Brain microvascular endothelial cell (primary cell): ENCODE data around the gene TXNDC17.

Experiments used
- DNase-seq: peaks from one replicate; pipeline ENCODE4 v3.0.0-alpha.2; 2020
- H3K27ac ChIP-seq: fragments of 250-450 bp; sonication (Bioruptor Pico); 2 replicates; pipeline ENCODE4 v1.5.1; 2020; ENCODE audit warnings: mild to moderate bottlenecking, moderate library complexity
- H3K27me3 ChIP-seq: fragments of 250-450 bp; sonication (Bioruptor Pico); replicated peaks from 2 replicates; pipeline ENCODE4 v1.5.1; 2020; ENCODE audit warnings: mild to moderate bottlenecking
- H3K36me3 ChIP-seq: fragments of 250-450 bp; sonication (Bioruptor Pico); replicated peaks from 2 replicates; pipeline ENCODE4 v1.5.1; 2020; ENCODE audit warnings: mild to moderate bottlenecking
- H3K4me3 ChIP-seq: 2 replicates; pipeline ENCODE4 v1.5.1; 2011; ENCODE audit warnings: low read depth, mild to moderate bottlenecking, control low read depth, low read length, moderate library complexity
- in situ Hi-C: cut with HindIII; loops from 2 replicates; pipeline ENCODE4 v1.10.0; 2017; ENCODE audit warnings: low sequenced_read_pairs, low pct_ligation_motif_present
- TF ChIP-seq, protein P1 (sequence below): IDR thresholded peaks from 2 replicates; pipeline ENCODE4 v1.5.1; 2011; ENCODE audit warnings: low read depth, mild to moderate bottlenecking, moderate library complexity, low read length, control low read depth, inconsistent platforms; ENCODE audit errors: missing control alignments

The TXNDC17 gene

DNA sequence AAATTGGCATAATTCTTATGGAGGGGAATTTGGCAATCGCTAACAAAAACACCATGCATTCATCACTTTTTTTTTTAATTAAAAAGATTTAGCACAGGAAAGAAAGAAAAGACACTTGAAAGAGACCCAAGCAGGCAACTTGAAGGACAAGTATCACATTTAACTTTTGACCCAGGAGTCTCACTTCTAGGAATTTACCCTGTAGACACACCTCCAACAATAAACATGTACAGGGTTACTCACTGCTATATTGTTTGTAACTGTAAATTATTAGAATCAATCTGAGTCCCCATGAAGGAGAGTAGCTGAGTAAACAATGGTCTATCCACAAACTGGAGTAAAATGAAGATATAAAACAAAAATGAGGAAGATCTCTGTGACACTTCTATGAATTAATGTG lies 10.5 kb upstream of the TXNDC17 start:
- in situ Hi-C loops, result no loop called here
- DNase-seq, result no peak
- peaks cover 31% of the 10 kb centered on the region for H3K36me3 ChIP-seq
- no peaks in the 10 kb centered on the region for H3K27me3 ChIP-seq
- H3K4me3 ChIP-seq, result no peak overlapping the region
- H3K27ac ChIP-seq, result no peak overlapping the region
- TF ChIP-seq, protein P1, sequence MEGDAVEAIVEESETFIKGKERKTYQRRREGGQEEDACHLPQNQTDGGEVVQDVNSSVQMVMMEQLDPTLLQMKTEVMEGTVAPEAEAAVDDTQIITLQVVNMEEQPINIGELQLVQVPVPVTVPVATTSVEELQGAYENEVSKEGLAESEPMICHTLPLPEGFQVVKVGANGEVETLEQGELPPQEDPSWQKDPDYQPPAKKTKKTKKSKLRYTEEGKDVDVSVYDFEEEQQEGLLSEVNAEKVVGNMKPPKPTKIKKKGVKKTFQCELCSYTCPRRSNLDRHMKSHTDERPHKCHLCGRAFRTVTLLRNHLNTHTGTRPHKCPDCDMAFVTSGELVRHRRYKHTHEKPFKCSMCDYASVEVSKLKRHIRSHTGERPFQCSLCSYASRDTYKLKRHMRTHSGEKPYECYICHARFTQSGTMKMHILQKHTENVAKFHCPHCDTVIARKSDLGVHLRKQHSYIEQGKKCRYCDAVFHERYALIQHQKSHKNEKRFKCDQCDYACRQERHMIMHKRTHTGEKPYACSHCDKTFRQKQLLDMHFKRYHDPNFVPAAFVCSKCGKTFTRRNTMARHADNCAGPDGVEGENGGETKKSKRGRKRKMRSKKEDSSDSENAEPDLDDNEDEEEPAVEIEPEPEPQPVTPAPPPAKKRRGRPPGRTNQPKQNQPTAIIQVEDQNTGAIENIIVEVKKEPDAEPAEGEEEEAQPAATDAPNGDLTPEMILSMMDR, result no peak

DNA sequence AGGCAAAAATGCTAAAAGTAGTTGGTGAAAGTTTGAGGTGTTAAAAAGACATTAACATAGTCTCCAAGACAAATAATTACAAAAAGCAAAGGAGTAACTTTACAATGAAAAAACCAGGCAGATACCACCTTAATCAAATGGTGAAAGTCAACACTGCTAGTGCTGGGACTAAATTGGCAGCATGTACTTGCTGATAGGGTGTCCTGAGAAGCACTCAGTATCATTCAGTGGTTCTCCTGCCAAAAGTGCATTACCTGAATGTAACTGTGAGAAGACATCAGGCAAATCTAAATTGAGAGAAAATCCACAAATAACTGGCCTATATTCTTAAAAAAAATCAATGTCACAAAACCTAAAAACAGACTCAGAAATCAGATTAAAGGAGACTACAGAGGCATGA lies 8.3 kb upstream of the TXNDC17 start:
- TF ChIP-seq, protein P1, result no peak
- DNase-seq, result no peak
- Histone ChIP-seq H3K4me3 (no peak overlapping the region), H3K36me3 (peaks cover 31% of the 10 kb centered on the region), H3K27me3 (no peaks in the 10 kb centered on the region), H3K27ac (no peak overlapping the region)
- in situ Hi-C loops, result no loop called here

DNA sequence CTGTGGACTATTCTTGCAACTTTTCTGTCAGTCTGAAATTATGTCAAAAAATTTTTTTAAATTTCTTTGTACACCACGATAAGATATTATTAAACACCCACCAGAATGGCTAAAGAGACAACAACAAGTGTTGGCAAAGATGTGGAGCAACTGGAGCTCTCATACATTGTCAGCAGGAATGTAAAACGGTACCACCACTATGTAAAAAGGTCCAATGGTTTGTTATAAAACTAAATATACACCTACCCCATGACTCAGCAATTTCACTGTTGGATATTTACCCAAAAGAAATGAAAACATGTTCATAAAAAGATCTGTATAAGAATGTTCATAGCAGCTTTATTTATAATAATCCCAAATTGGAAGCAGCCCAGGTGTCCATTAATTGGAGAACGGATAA lies 7.6 kb upstream of the TXNDC17 start:
- peaks cover 29% of the 10 kb centered on the region for H3K36me3 ChIP-seq
- H3K4me3 ChIP-seq, result no peak overlapping the region
- no peak for DNase-seq
- no peaks in the 10 kb centered on the region for H3K27me3 ChIP-seq
- TF ChIP-seq, protein P1, result no peak
- no peak overlapping the region for H3K27ac ChIP-seq
- in situ Hi-C loops, result no loop called here

DNA sequence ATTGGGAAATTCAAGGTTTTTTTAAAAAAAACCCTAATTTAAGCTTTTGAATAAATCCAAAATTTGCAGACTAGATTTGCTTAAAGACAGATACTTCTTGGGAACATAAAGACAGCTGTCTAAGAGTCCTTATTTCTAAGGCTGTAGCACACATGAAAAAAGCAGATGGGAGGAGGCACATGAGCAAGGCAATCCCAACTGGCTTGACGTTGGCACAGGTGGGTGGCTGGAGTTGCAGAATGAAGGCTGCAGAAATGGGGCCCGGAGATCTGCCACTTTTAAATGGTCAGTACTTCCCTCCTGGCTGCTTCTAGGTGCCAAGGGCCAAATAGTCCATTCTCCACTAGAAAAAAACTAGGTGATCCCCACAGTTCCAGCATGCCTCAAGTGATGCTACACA lies 4.8 kb upstream of the TXNDC17 start:
- TF ChIP-seq, protein P1, result no peak
- in situ Hi-C loops, result no loop called here
- no peak overlapping the region for H3K4me3 ChIP-seq
- no peak for DNase-seq
- H3K27me3 ChIP-seq, result no peaks in the 10 kb centered on the region
- H3K36me3 ChIP-seq, result peaks cover 29% of the 10 kb centered on the region
- H3K27ac ChIP-seq, result no peak overlapping the region

DNA sequence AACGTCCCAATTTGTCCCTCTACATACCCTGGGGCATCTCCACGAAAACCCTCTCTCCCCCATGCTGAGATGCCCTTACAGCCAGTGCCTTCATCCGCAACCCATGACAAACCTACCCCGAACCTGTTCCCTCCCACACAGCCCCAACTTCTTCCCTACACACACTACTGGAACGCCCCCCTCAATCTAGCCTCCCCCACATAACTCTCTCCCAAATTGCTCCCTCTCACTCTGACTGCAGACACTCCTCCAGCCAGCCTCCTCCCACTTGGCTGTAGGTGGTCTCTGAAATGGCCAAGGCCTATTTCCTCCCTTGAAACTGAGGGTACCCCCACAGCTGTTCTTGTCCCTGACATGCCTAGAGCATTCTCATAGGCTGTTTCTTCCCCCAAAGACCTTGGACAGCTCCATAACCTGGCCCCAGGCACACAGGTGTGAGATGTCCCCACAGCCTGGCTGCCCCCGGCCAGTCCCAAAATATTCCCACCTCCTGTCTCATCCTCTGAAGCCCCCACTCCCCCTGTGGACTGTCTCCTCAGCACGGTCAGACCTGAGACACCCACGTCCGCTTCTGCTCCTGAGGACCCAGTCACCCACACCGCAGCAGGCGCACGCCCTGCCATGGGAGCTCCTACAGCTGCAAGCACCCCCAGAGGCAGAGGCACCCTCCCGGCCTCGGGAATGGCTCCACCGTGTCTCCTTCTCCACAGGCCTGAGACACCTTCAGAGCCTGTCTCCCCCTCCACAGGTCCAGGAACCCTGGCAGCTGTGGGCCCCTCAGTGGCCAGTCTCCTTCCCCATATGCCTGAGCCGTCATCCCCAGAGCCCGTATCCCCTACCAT lies 4.0 kb upstream of the TXNDC17 start:
- Histone ChIP-seq H3K27ac (no peak overlapping the region), H3K4me3 (no peak overlapping the region), H3K36me3 (peaks cover 23% of the 10 kb centered on the region), H3K27me3 (no peaks in the 10 kb centered on the region)
- TF ChIP-seq, protein P1, result no peak
- no peak for DNase-seq
- in situ Hi-C loops, result no loop called here

DNA sequence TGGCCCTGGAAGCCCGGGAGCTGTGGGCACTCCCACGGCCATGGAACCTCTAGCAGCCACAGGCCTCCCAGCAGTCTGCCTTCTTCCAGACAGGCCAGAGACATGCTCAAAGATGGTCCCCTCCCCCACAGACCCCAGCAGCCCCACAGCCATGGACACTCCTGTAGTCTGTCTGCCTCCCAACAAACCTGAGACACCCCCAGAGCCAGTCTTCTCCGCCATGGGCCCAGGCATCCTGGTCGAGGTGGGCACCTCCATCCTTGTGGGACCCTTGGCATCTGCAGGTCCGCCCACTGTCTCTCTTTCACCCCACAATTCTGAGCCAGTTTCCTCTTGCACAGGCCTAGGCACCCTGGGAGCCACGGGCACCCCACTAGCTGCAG lies 3.4 kb upstream of the TXNDC17 start:
- H3K27ac ChIP-seq, result no peak overlapping the region
- peaks cover 17% of the 10 kb centered on the region for H3K36me3 ChIP-seq
- TF ChIP-seq, protein P1, result no peak
- DNase-seq, result no peak
- no peak overlapping the region for H3K4me3 ChIP-seq
- H3K27me3 ChIP-seq, result no peaks in the 10 kb centered on the region
- in situ Hi-C loops, result no loop called here
